Activated T-cell treated with anti-CD3 and anti-CD28 coated beads, Interleukin-2, amount 50 U/mL, for 24 hours (primary cell): ENCODE data around the gene DICER1.
A peak's percentile ranks its signal among the peaks of the same experiment; 100 is the strongest.

Experiments used
- DNase-seq: peaks from one replicate; pipeline ENCODE4 v3.0.0-alpha.2; 2020
- H3K27ac Mint-ChIP-seq: 2 replicates; pipeline ENCODE4 v1.8.0; 2020; ENCODE audit warnings: mild to moderate bottlenecking, mixed read lengths
- H3K27me3 Mint-ChIP-seq: 2 replicates; pipeline ENCODE4 v1.8.0; 2020; ENCODE audit warnings: mixed read lengths
- H3K36me3 Mint-ChIP-seq: 2 replicates; pipeline ENCODE4 v1.8.0; 2020; ENCODE audit warnings: low read depth, mixed read lengths
- H3K4me1 Mint-ChIP-seq: 2 replicates; pipeline ENCODE4 v1.8.0; 2020; ENCODE audit warnings: low read depth, mixed read lengths
- H3K4me3 Mint-ChIP-seq: 2 replicates; pipeline ENCODE4 v1.8.0; 2020; ENCODE audit warnings: mild to moderate bottlenecking, moderate library complexity, mixed read lengths
- H3K9me3 Mint-ChIP-seq: 2 replicates; pipeline ENCODE4 v1.8.0; 2020; ENCODE audit warnings: mixed read lengths

The DICER1 gene

GRCh38 chr14:95130549-95130948 lies 26.8 kb downstream of the DICER1 start:
- Mint-ChIP-seq H3K36me3 (peaks cover 81% of the 10 kb centered on the region), H3K27ac (peak overlapping the region; percentile 22), H3K4me3 (no peak overlapping the region), H3K27me3 (no peaks in the 10 kb centered on the region), H3K9me3 (no peaks in the 10 kb centered on the region), H3K4me1 (peaks cover 30% of the 10 kb centered on the region)
- DNase-seq: no peak

- Mint-ChIP-seq H3K27me3 (no peaks in the 10 kb centered on the region), H3K4me3 (no peak overlapping the region), H3K27ac (no peak overlapping the region), H3K9me3 (no peaks in the 10 kb centered on the region), H3K36me3 (peaks cover 88% of the 10 kb centered on the region), H3K4me1 (peaks cover 19% of the 10 kb centered on the region)
- DNase-seq: no peak
Observed at GRCh38 chr14:95128140-95128539, 29.2 kb downstream of the DICER1 start.

GRCh38 chr14:95127531-95127911 lies 29.8 kb downstream of the DICER1 start:
- H3K4me3 Mint-ChIP-seq: no peak overlapping the region
- H3K36me3 Mint-ChIP-seq: peaks cover 88% of the 10 kb centered on the region
- H3K27ac Mint-ChIP-seq: no peak overlapping the region
- no peaks in the 10 kb centered on the region for H3K9me3 Mint-ChIP-seq
- no peak for DNase-seq
- peaks cover 21% of the 10 kb centered on the region for H3K4me1 Mint-ChIP-seq
- no peaks in the 10 kb centered on the region for H3K27me3 Mint-ChIP-seq

- Mint-ChIP-seq H3K9me3 (no peaks in the 10 kb centered on the region), H3K4me3 (no peak overlapping the region), H3K36me3 (peaks cover 88% of the 10 kb centered on the region), H3K4me1 (peaks cover 21% of the 10 kb centered on the region), H3K27me3 (no peaks in the 10 kb centered on the region), H3K27ac (no peak overlapping the region)
- DNase-seq: no peak
Observed at GRCh38 chr14:95126906-95127530, 30.3 kb downstream of the DICER1 start.

- peak overlapping the region; percentile 26 for H3K27ac Mint-ChIP-seq
- DNase-seq: no peak
- peaks cover 21% of the 10 kb centered on the region for H3K4me1 Mint-ChIP-seq
- H3K4me3 Mint-ChIP-seq: no peak overlapping the region
- H3K27me3 Mint-ChIP-seq: no peaks in the 10 kb centered on the region
- H3K36me3 Mint-ChIP-seq: peaks cover 90% of the 10 kb centered on the region
- no peaks in the 10 kb centered on the region for H3K9me3 Mint-ChIP-seq
Observed at GRCh38 chr14:95125915-95126314, 31.4 kb downstream of the DICER1 start.

- no peak overlapping the region for H3K4me3 Mint-ChIP-seq
- no peaks in the 10 kb centered on the region for H3K27me3 Mint-ChIP-seq
- DNase-seq: no peak
- peaks cover 21% of the 10 kb centered on the region for H3K4me1 Mint-ChIP-seq
- H3K36me3 Mint-ChIP-seq: peaks cover 90% of the 10 kb centered on the region
- H3K9me3 Mint-ChIP-seq: no peaks in the 10 kb centered on the region
- no peak overlapping the region for H3K27ac Mint-ChIP-seq
Observed at GRCh38 chr14:95125221-95125620, 32.1 kb downstream of the DICER1 start.

- DNase-seq: no peak
- Mint-ChIP-seq H3K36me3 (peaks cover 92% of the 10 kb centered on the region), H3K27ac (no peak overlapping the region), H3K4me1 (peaks cover 14% of the 10 kb centered on the region), H3K27me3 (no peaks in the 10 kb centered on the region), H3K4me3 (no peak overlapping the region), H3K9me3 (no peaks in the 10 kb centered on the region)
Observed at GRCh38 chr14:95123891-95124579, 33.3 kb downstream of the DICER1 start.

GRCh38 chr14:95122621-95122945 lies 34.7 kb downstream of the DICER1 start:
- H3K27ac Mint-ChIP-seq: no peak overlapping the region
- no peaks in the 10 kb centered on the region for H3K27me3 Mint-ChIP-seq
- peaks cover 3% of the 10 kb centered on the region for H3K4me1 Mint-ChIP-seq
- no peak for DNase-seq
- no peaks in the 10 kb centered on the region for H3K9me3 Mint-ChIP-seq
- H3K36me3 Mint-ChIP-seq: peaks cover 89% of the 10 kb centered on the region
- no peak overlapping the region for H3K4me3 Mint-ChIP-seq

GRCh38 chr14:95121911-95122620 lies 35.3 kb downstream of the DICER1 start:
- no peak overlapping the region for H3K27ac Mint-ChIP-seq
- no peaks in the 10 kb centered on the region for H3K9me3 Mint-ChIP-seq
- H3K4me3 Mint-ChIP-seq: no peak overlapping the region
- H3K27me3 Mint-ChIP-seq: no peaks in the 10 kb centered on the region
- H3K4me1 Mint-ChIP-seq: peaks cover 3% of the 10 kb centered on the region
- DNase-seq: no peak
- peaks cover 86% of the 10 kb centered on the region for H3K36me3 Mint-ChIP-seq

GRCh38 chr14:95119336-95119735 lies 38.0 kb downstream of the DICER1 start:
- no peak for DNase-seq
- Mint-ChIP-seq H3K4me3 (no peak overlapping the region), H3K36me3 (peaks cover 89% of the 10 kb centered on the region), H3K27me3 (no peaks in the 10 kb centered on the region), H3K9me3 (no peaks in the 10 kb centered on the region), H3K27ac (no peak overlapping the region), H3K4me1 (peaks cover 3% of the 10 kb centered on the region)

- Mint-ChIP-seq H3K27me3 (no peaks in the 10 kb centered on the region), H3K9me3 (no peaks in the 10 kb centered on the region), H3K27ac (peak overlapping the region; percentile 22), H3K36me3 (peaks cover 88% of the 10 kb centered on the region), H3K4me3 (no peak overlapping the region), H3K4me1 (peaks cover 3% of the 10 kb centered on the region)
- no peak for DNase-seq
Observed at GRCh38 chr14:95117937-95118721, 39.2 kb downstream of the DICER1 start.

- no peaks in the 10 kb centered on the region for H3K9me3 Mint-ChIP-seq
- H3K4me1 Mint-ChIP-seq: no peaks in the 10 kb centered on the region
- H3K36me3 Mint-ChIP-seq: peaks cover 90% of the 10 kb centered on the region
- H3K27me3 Mint-ChIP-seq: no peaks in the 10 kb centered on the region
- no peak for DNase-seq
- no peak overlapping the region for H3K4me3 Mint-ChIP-seq
- peak overlapping the region; percentile 27 for H3K27ac Mint-ChIP-seq
Observed at GRCh38 chr14:95113476-95113875, 43.9 kb downstream of the DICER1 start.

- Mint-ChIP-seq H3K27ac (peak overlapping the region; percentile 11), H3K9me3 (no peaks in the 10 kb centered on the region), H3K27me3 (no peaks in the 10 kb centered on the region), H3K4me1 (no peaks in the 10 kb centered on the region), H3K36me3 (peaks cover 95% of the 10 kb centered on the region), H3K4me3 (no peak overlapping the region)
- no peak for DNase-seq
Observed at GRCh38 chr14:95111507-95112164, 45.7 kb downstream of the DICER1 start.

- H3K4me3 Mint-ChIP-seq: no peak overlapping the region
Observed at GRCh38 chr14:95110178-95110577, 47.2 kb downstream of the DICER1 start.

More at GRCh38 chr14:95110178-95110577, 47.2 kb downstream of the DICER1 start:
- Mint-ChIP-seq H3K36me3 (peaks cover 89% of the 10 kb centered on the region), H3K9me3 (no peaks in the 10 kb centered on the region), H3K27ac (no peak overlapping the region), H3K4me1 (no peaks in the 10 kb centered on the region), H3K27me3 (no peaks in the 10 kb centered on the region)
- no peak for DNase-seq
